Activated T-cell treated with anti-CD3 and anti-CD28 coated beads for 1 hour (primary cell): ENCODE measurements around the gene TSEN15.
"Not testable (repeated sequence)": the region's sequence is repeated elsewhere in the genome, so short reads cannot be mapped to it uniquely, and the experiment has no call there.

Experiments used
- DNase-seq: peaks from one replicate; pipeline ENCODE4 v3.0.0-alpha.2; 2020; ENCODE audit warnings: low read depth

TSEN15 gene

GRCh38 chr1:184053881-184054280 lies 2.4 kb downstream of the TSEN15 start:
- DNase-seq: no peak

GRCh38 chr1:184056921-184057555 lies 5.5 kb downstream of the TSEN15 start:
- DNase-seq: no peak

GRCh38 chr1:184059887-184060286 lies 8.4 kb downstream of the TSEN15 start:
- DNase-seq: no peak

- DNase-seq: no peak
Observed at GRCh38 chr1:184060316-184060715, 8.8 kb downstream of the TSEN15 start.

GRCh38 chr1:184061396-184062003 lies 10.0 kb downstream of the TSEN15 start:
- no peak for DNase-seq

GRCh38 chr1:184062640-184063286 lies 11.2 kb downstream of the TSEN15 start:
- no peak for DNase-seq

GRCh38 chr1:184065559-184065958 lies 14.0 kb downstream of the TSEN15 start:
- no peak for DNase-seq

GRCh38 chr1:184068354-184068753 lies 16.8 kb downstream of the TSEN15 start:
- no peak for DNase-seq

GRCh38 chr1:184069675-184070074 lies 18.1 kb downstream of the TSEN15 start:
- no peak for DNase-seq

GRCh38 chr1:184072376-184072775 lies 20.8 kb downstream of the TSEN15 start:
- DNase-seq: no peak

- no peak for DNase-seq
Observed at GRCh38 chr1:184074383-184074782, 22.9 kb downstream of the TSEN15 start.

- no peak for DNase-seq
Observed at GRCh38 chr1:184075055-184076029, 23.8 kb downstream of the TSEN15 start.

GRCh38 chr1:184078564-184079249 lies 27.2 kb downstream of the TSEN15 start:
- no peak for DNase-seq

- DNase-seq: no peak
Observed at GRCh38 chr1:184080309-184080708, 28.8 kb downstream of the TSEN15 start.

GRCh38 chr1:184082541-184083415 lies 31.2 kb downstream of the TSEN15 start:
- no peak for DNase-seq

GRCh38 chr1:184085667-184086066 lies 34.1 kb downstream of the TSEN15 start:
- DNase-seq: no peak

GRCh38 chr1:184088037-184088436 lies 36.5 kb downstream of the TSEN15 start:
- no peak for DNase-seq

GRCh38 chr1:184093071-184093470 lies 41.5 kb downstream of the TSEN15 start:
- DNase-seq: no peak

- no peak for DNase-seq
Observed at GRCh38 chr1:184096005-184096404, 44.5 kb downstream of the TSEN15 start.

- DNase-seq: not testable (repeated sequence)
Observed at GRCh38 chr1:184096580-184096979, 45.0 kb downstream of the TSEN15 start.

GRCh38 chr1:184101141-184101540 lies 49.6 kb downstream of the TSEN15 start:
- DNase-seq: no peak
